22Rv1 (cell line): ENCODE measurements around the gene FBXW8.

Source experiments
- ZFX ChIP-seq: fragments of 450-650 bp; IDR thresholded peaks from 2 replicates; pipeline ENCODE4 v1.6.1; 2017; ENCODE audit warnings: antibody characterized with exemption, borderline replicate concordance
- TF ChIP-seq, protein P1 (sequence below): fragments of 450-650 bp; IDR thresholded peaks from 2 replicates; pipeline ENCODE4 v1.5.1; 2017; ENCODE audit warnings: mild to moderate bottlenecking

DNA sequence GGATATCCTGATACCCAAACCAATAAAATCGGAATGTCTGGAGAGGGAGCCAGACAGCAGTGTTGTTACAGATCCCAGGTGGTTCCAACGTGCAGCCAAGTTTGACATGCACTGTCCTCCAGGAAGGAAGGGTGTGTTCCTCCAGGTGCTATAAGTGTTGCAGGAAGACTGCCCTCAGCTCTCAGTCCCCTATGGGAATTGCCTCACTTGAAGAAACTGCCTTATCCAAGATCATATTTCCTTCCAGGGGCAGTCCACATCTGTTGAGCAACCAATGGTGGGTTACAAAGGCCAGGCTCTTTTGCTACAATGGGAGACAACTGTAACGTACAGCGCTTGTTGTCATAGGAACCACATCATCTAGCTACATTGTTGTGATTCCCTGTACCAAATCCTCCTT lies 13.3 kb upstream of the FBXW8 start:
- TF ChIP-seq, protein P1, sequence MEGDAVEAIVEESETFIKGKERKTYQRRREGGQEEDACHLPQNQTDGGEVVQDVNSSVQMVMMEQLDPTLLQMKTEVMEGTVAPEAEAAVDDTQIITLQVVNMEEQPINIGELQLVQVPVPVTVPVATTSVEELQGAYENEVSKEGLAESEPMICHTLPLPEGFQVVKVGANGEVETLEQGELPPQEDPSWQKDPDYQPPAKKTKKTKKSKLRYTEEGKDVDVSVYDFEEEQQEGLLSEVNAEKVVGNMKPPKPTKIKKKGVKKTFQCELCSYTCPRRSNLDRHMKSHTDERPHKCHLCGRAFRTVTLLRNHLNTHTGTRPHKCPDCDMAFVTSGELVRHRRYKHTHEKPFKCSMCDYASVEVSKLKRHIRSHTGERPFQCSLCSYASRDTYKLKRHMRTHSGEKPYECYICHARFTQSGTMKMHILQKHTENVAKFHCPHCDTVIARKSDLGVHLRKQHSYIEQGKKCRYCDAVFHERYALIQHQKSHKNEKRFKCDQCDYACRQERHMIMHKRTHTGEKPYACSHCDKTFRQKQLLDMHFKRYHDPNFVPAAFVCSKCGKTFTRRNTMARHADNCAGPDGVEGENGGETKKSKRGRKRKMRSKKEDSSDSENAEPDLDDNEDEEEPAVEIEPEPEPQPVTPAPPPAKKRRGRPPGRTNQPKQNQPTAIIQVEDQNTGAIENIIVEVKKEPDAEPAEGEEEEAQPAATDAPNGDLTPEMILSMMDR = no peak
- no peak for TF ChIP-seq ZFX
